ENCODE data around the gene CCT7. TPM values are rescaled to one million over a fixed set of nuclear protein-coding genes. Genes with fewer than 3 reads are reported as not detected.

CCT7 gene
- total RNA-seq, 1 experiment from 2014 or later, result 319 TPM

GRCh38 chr2:73279852-73280251 lies 45.7 kb downstream of the CCT7 start:
- no peaks in the 10 kb centered on the region for H3K27me3 ChIP-seq (ENCODE audit: insufficient read depth, low read depth)
- ChIA-PET POLR2A (ENCODE audit: unreplicated experiment) (no interaction called here), CTCF (no interaction called here)
- 0 out of 2 replicates have a peak, but pooled peaks cover 4% of the 10 kb centered on the region for H3K36me3 ChIP-seq (ENCODE audit: low read depth)
- no peak overlapping the region for H3K4me2 ChIP-seq
- intact Hi-C loops (cut with micrococcal nuclease; ENCODE audit: unreplicated experiment), result no loop called here
- TF ChIP-seq CTCF (conservative IDR thresholded peaks at IDR 0.05), result no peak
- no peak for TF ChIP-seq EZH2 (IDR thresholded peaks at IDR 0.05; ENCODE audit: low read depth)
- peaks cover 66% of the 10 kb centered on the region for H3K79me2 ChIP-seq (ENCODE audit: low read depth)
- no peaks in the 10 kb centered on the region for H3K9me3 ChIP-seq (ENCODE audit: insufficient read depth, low read depth)
- BruUV-seq (replicated peaks), result no TSS peak
- no peaks in the 10 kb centered on the region for H3K9me2 ChIP-seq (ENCODE audit: insufficient read depth)
- H4K20me1 ChIP-seq (ENCODE audit: insufficient read depth), result peaks cover 10% of the 10 kb centered on the region
- peaks cover 12% of the 10 kb centered on the region for H3K4me1 ChIP-seq (replicated peaks; ENCODE audit: insufficient read depth)
- no peak overlapping the region for H3K27ac ChIP-seq
- no peak for DNase-seq
- H2AFZ ChIP-seq, result no peak overlapping the region
- H3F3A ChIP-seq (ENCODE audit: insufficient read depth, low read depth), result peaks cover 4% of the 10 kb centered on the region; the same call in 1 of the 2 replicates
- H3K4me3 ChIP-seq, result no peak overlapping the region

GRCh38 chr2:73281244-73281643 lies 47.1 kb downstream of the CCT7 start:
- CTCF ChIA-PET, result no interaction called here
- POLR2A ChIA-PET (ENCODE audit: unreplicated experiment), result interaction anchor here (0.6 kb wide), 1 partner anchor 79 kb away, joined by 3 read pairs; no protein-coding TSS in a partner anchor
- no TSS peak for BruUV-seq (replicated peaks)
- Histone ChIP-seq H3K4me2 (no peak overlapping the region), H3K4me1 (replicated peaks; ENCODE audit: insufficient read depth) (peaks cover 18% of the 10 kb centered on the region), H2AFZ (no peak overlapping the region), H3K79me2 (ENCODE audit: low read depth) (peaks cover 60% of the 10 kb centered on the region), H3K27me3 (ENCODE audit: insufficient read depth, low read depth) (no peaks in the 10 kb centered on the region), H3K9me3 (ENCODE audit: insufficient read depth, low read depth) (no peaks in the 10 kb centered on the region), H3K9me2 (ENCODE audit: insufficient read depth) (no peaks in the 10 kb centered on the region), H3K4me3 (no peak overlapping the region), H4K20me1 (ENCODE audit: insufficient read depth) (peaks cover 10% of the 10 kb centered on the region), H3F3A (ENCODE audit: insufficient read depth, low read depth) (peaks cover 12% of the 10 kb centered on the region; the same call in 1 of the 2 replicates), H3K36me3 (ENCODE audit: low read depth) (0 out of 2 replicates have a peak, but pooled peaks cover 4% of the 10 kb centered on the region), H3K27ac (no peak overlapping the region)
- intact Hi-C loops (cut with micrococcal nuclease; ENCODE audit: unreplicated experiment), result no loop called here
- TF ChIP-seq CTCF (conservative IDR thresholded peaks at IDR 0.05) (no peak), EZH2 (IDR thresholded peaks at IDR 0.05; ENCODE audit: low read depth) (no peak)
- no peak for DNase-seq

- no peaks in the 10 kb centered on the region for H3K36me3 ChIP-seq (ENCODE audit: low read depth)
- intact Hi-C loops (cut with micrococcal nuclease; ENCODE audit: unreplicated experiment), result no loop called here
- peaks cover 54% of the 10 kb centered on the region for H3K79me2 ChIP-seq (ENCODE audit: low read depth)
- H3F3A ChIP-seq (ENCODE audit: insufficient read depth, low read depth), result peaks cover 12% of the 10 kb centered on the region; the same call in 1 of the 2 replicates
- CTCF ChIA-PET, result no interaction called here
- H3K4me1 ChIP-seq (replicated peaks; ENCODE audit: insufficient read depth), result peaks cover 18% of the 10 kb centered on the region
- no TSS peak for BruUV-seq (replicated peaks)
- H2AFZ ChIP-seq, result peak overlapping the region; percentile 93; the same call in 1 of the 2 replicates
- peaks cover 7% of the 10 kb centered on the region for H4K20me1 ChIP-seq (ENCODE audit: insufficient read depth)
- no peaks in the 10 kb centered on the region for H3K9me2 ChIP-seq (ENCODE audit: insufficient read depth)
- POLR2A ChIA-PET (ENCODE audit: unreplicated experiment), result interaction anchor here (0.5 kb wide), 1 partner anchor 48 kb away, joined by 5 read pairs; no protein-coding TSS in a partner anchor
- H3K27ac ChIP-seq, result no peak overlapping the region
- DNase-seq, result no peak
- peak overlapping the region; percentile 97 for H3K4me3 ChIP-seq
- H3K9me3 ChIP-seq (ENCODE audit: insufficient read depth, low read depth), result no peaks in the 10 kb centered on the region
- TF ChIP-seq CTCF (conservative IDR thresholded peaks at IDR 0.05) (no peak; the same call in 1 of the 2 replicates), EZH2 (IDR thresholded peaks at IDR 0.05; ENCODE audit: low read depth) (no peak)
- peak overlapping the region; percentile 96 for H3K4me2 ChIP-seq
- no peaks in the 10 kb centered on the region for H3K27me3 ChIP-seq (ENCODE audit: insufficient read depth, low read depth)
These were observed 48.9 kb downstream of the CCT7 start for GRCh38 chr2:73282924-73283544.
